HepG2 (cell line): ENCODE data around the gene PRCD. TPM values are rescaled to one million over a fixed set of nuclear protein-coding genes. Genes with fewer than 3 reads are reported as not detected.

Source experiments
- CCDC6 ChIP-seq: sonication (generic); formaldehyde crosslinking; IDR thresholded peaks from 2 replicates; pipeline ENCODE4 v1.8.1; 2022; ENCODE audit warnings: mild to moderate bottlenecking, missing genetic modification reagents, moderate library complexity
- CREBL2 ChIP-seq: sonication (generic); formaldehyde crosslinking; IDR thresholded peaks from 2 replicates; pipeline ENCODE4 v1.8.1; 2023; ENCODE audit warnings: missing genetic modification reagents, mild to moderate bottlenecking, borderline replicate concordance
- DRAP1 ChIP-seq: IDR thresholded peaks from 2 replicates; pipeline ENCODE4 v1.6.1; 2016; ENCODE audit warnings: missing genetic modification reagents, missing compliant biosample characterization
- GATAD2A ChIP-seq: IDR thresholded peaks from 2 replicates; pipeline ENCODE4 v1.6.1; 2016
- MIER2 ChIP-seq: IDR thresholded peaks from 2 replicates; pipeline ENCODE4 v1.6.1; 2016; ENCODE audit warnings: missing biosample characterization, missing genetic modification reagents
- RXRB ChIP-seq: IDR thresholded peaks from 2 replicates; pipeline ENCODE4 v1.6.1; 2016; ENCODE audit warnings: borderline replicate concordance, missing genetic modification reagents, missing compliant biosample characterization
- TOE1 ChIP-seq: sonication (generic); formaldehyde crosslinking; IDR thresholded peaks from 2 replicates; pipeline ENCODE4 v1.4.0; 2020; ENCODE audit warnings: mild to moderate bottlenecking, missing genetic modification reagents
- ZNF407 ChIP-seq: sonication (generic); formaldehyde crosslinking; IDR thresholded peaks from one replicate; pipeline ENCODE4 v1.5.1; 2020; ENCODE audit warnings: mild to moderate bottlenecking, missing genetic modification reagents; ENCODE audit errors: not compliant biosample characterization
- ZNF687 ChIP-seq: sonication (generic); formaldehyde crosslinking; IDR thresholded peaks from 2 replicates; pipeline ENCODE4 v1.5.1; 2020; ENCODE audit warnings: mild to moderate bottlenecking, missing genetic modification reagents, moderate library complexity
- ZNF788 ChIP-seq: sonication (generic); formaldehyde crosslinking; IDR thresholded peaks from 2 replicates; pipeline ENCODE4 v1.5.0; 2020; ENCODE audit warnings: mild to moderate bottlenecking, missing genetic modification reagents, borderline replicate concordance
- ZNF850 ChIP-seq: sonication (generic); formaldehyde crosslinking; conservative IDR thresholded peaks from 2 replicates; pipeline ENCODE4 v1.9.0; 2021; ENCODE audit warnings: mild to moderate bottlenecking, missing genetic modification reagents
- ZSCAN9 ChIP-seq: IDR thresholded peaks from 2 replicates; pipeline ENCODE4 v1.6.1; 2016; ENCODE audit warnings: borderline replicate concordance
- ZXDC ChIP-seq: sonication (generic); formaldehyde crosslinking; IDR thresholded peaks from 2 replicates; pipeline ENCODE4 v1.5.0; 2020; ENCODE audit warnings: mild to moderate bottlenecking, missing genetic modification reagents
- polyA plus RNA-seq, 8 experiments: library from polyadenylated mRNA; depleted of rRNA in 3 of 8; stranded (reverse) in 7 of 8; unstranded in 1 of 8; fragments of >200 nt; fragmentation: Illumina TruSeq in 4 of 8; extraction: Trizol in 4 of 8; gene quantifications; 2 replicates each; pipeline versions ENCODE4 v1.2.1 to v1.2.3, GENCODE V29; 2011 to 2016; ENCODE audit warnings: low read depth in 4 of 8, missing spikeins in 1 of 8, mixed read lengths in 1 of 8; ENCODE audit not compliant: insufficient read depth in 1 of 8
- total RNA-seq, 5 experiments: library from RNA; depleted of rRNA; stranded (reverse); fragments of >200 nt; fragmentation: Illumina TruSeq; extraction: Trizol; gene quantifications; 2 replicates each; pipeline ENCODE4 v1.2.3, GENCODE V29; 2016; ENCODE audit warnings: low read depth in 1 of 5

The PRCD gene
- total and polyA plus RNA-seq, 2 of the 13 experiments (the other 11 are each of a cell fraction or from before 2014, with no cell fraction given), result 0.51 TPM; not detected in 1

GRCh38 chr17:76547183-76547641, 7.4 kb downstream of the PRCD start (continued):
- TF ChIP-seq ZNF407 (CRISPR knock-in tag), result peak; percentile 69
- TF ChIP-seq ZSCAN9 (CRISPR knock-in tag), result 0 out of 2 replicates have a peak, but pooled peaks have one; percentile 29
- TF ChIP-seq ZNF788 (CRISPR knock-in tag), result peak; percentile 69; the same call in 1 of the 2 replicates
- peak; percentile 30; the same call in 1 of the 2 replicates for TF ChIP-seq DRAP1 (CRISPR knock-in tag)
- no peak for TF ChIP-seq ZXDC (CRISPR knock-in tag)
- TF ChIP-seq CCDC6 (CRISPR knock-in tag), result 0 out of 2 replicates have a peak, but pooled peaks have one; percentile 36
- TF ChIP-seq RXRB (CRISPR knock-in tag), result 0 out of 2 replicates have a peak, but pooled peaks have one; percentile 18
- TF ChIP-seq MIER2, result 0 out of 2 replicates have a peak, but pooled peaks have one; percentile 25
- TF ChIP-seq ZNF687 (CRISPR knock-in tag), result peak; percentile 68
- TF ChIP-seq CREBL2 (CRISPR knock-in tag), result no peak
- peak; percentile 52; the same call in 1 of the 2 replicates for TF ChIP-seq TOE1 (CRISPR knock-in tag)
- TF ChIP-seq GATAD2A (CRISPR knock-in tag), result peak; percentile 73
- no peak for TF ChIP-seq ZNF850 (CRISPR knock-in tag)
